GM23338 (cell line): ENCODE results near the gene PRKACA. TPM values are rescaled to one million over a fixed set of nuclear protein-coding genes. Genes with fewer than 3 reads are reported as not detected.

ENCODE experiments used
- ATAC-seq: fragments of 200-7000 bp; cut with Tn5 transposase; 3 replicates; pipeline ENCODE4 v1.9.1; 2020
- DNase-seq: peaks from one replicate; pipeline ENCODE4 v3.0.0-alpha.2; 2015; ENCODE audit warnings: low spot score
- H2AFZ ChIP-seq: fragments of 200-600 bp; sonication (generic); 2 replicates; pipeline ENCODE4 v1.8.0; 2016; ENCODE audit warnings: antibody characterized with exemption, mild to moderate bottlenecking, moderate library complexity
- H3F3A ChIP-seq: fragments of 200-600 bp; sonication (generic); replicated peaks from 2 replicates; pipeline ENCODE4 v1.8.0; 2017; ENCODE audit warnings: antibody characterized with exemption, mixed run types, low read depth
- H3K27ac ChIP-seq: fragments of 200-600 bp; sonication (generic); 2 replicates; pipeline ENCODE4 v1.6.1; 2016; ENCODE audit warnings: low read depth
- H3K27me3 ChIP-seq: fragments of 200-600 bp; sonication (generic); 2 replicates; pipeline ENCODE4 v1.8.0; 2016; ENCODE audit warnings: mild to moderate bottlenecking, mixed run types, moderate library complexity; ENCODE audit not compliant: insufficient read depth
- H3K36me3 ChIP-seq: fragments of 200-600 bp; sonication (generic); 2 replicates; pipeline ENCODE4 v1.8.0; 2016; ENCODE audit warnings: mild to moderate bottlenecking; ENCODE audit not compliant: insufficient read depth
- H3K4me1 ChIP-seq: fragments of 200-600 bp; sonication (generic); 2 replicates; pipeline ENCODE4 v1.8.0; 2016; ENCODE audit warnings: mild to moderate bottlenecking, moderate library complexity; ENCODE audit not compliant: insufficient read depth
- H3K4me2 ChIP-seq: fragments of 200-600 bp; sonication (generic); 2 replicates; pipeline ENCODE4 v1.7.1; 2017; ENCODE audit warnings: mixed run types
- H3K4me3 ChIP-seq: fragments of 200-600 bp; sonication (generic); 2 replicates; pipeline ENCODE4 v1.6.1; 2016; ENCODE audit warnings: mixed run types
- H3K79me2 ChIP-seq: fragments of 200-600 bp; sonication (generic); replicated peaks from 2 replicates; pipeline ENCODE4 v1.8.0; 2017; ENCODE audit warnings: mild to moderate bottlenecking; ENCODE audit not compliant: insufficient read depth
- H3K9me2 ChIP-seq: fragments of 200-600 bp; sonication (generic); 2 replicates; pipeline ENCODE4 v1.8.0; 2017; ENCODE audit not compliant: insufficient read depth
- H4K20me1 ChIP-seq: fragments of 200-600 bp; sonication (generic); replicated peaks from 2 replicates; pipeline ENCODE4 v1.8.0; 2017; ENCODE audit warnings: mild to moderate bottlenecking; ENCODE audit not compliant: insufficient read depth
- H3K27ac Mint-ChIP-seq: 2 replicates; pipeline ENCODE4 v1.8.0; 2020; ENCODE audit warnings: inconsistent platforms, mild to moderate bottlenecking, moderate library complexity, mixed read lengths
- H3K27me3 Mint-ChIP-seq: 3 replicates; pipeline ENCODE4 v1.8.0; 2022; ENCODE audit warnings: low read depth, mild to moderate bottlenecking, moderate library complexity, mixed read lengths, inconsistent platforms; ENCODE audit not compliant: insufficient read depth, poor library complexity
- H3K36me3 Mint-ChIP-seq: 3 replicates; pipeline ENCODE4 v1.8.0; 2021; ENCODE audit warnings: low read depth, mild to moderate bottlenecking, inconsistent platforms, moderate library complexity, mixed read lengths
- H3K4me1 Mint-ChIP-seq: 3 replicates; pipeline ENCODE4 v1.8.0; 2020; ENCODE audit warnings: mild to moderate bottlenecking, inconsistent platforms, mixed read lengths
- H3K4me3 Mint-ChIP-seq: 3 replicates; pipeline ENCODE4 v1.8.0; 2021; ENCODE audit warnings: moderate library complexity, mild to moderate bottlenecking, inconsistent platforms, mixed read lengths
- H3K9me3 Mint-ChIP-seq: 3 replicates; pipeline ENCODE4 v1.8.0; 2020; ENCODE audit warnings: moderate library complexity, mild to moderate bottlenecking, inconsistent platforms, mixed read lengths
- CREB1 ChIP-seq: fragments of 250-450 bp; sonication (Bioruptor Pico); IDR thresholded peaks from 2 replicates; pipeline ENCODE4 v1.5.0; 2020; ENCODE audit warnings: low read depth, mild to moderate bottlenecking, moderate library complexity
- CTCF ChIP-seq, 2 experiments: fragments of 200-600 bp in 1 of 2; sonication (generic) in 1 of 2; conservative IDR thresholded peaks; 2 replicates each; pipeline versions ENCODE4 v1.5.1 to v1.6.1; 2016 to 2017; ENCODE audit warnings: antibody characterized with exemption in 2 of 2, low read depth in 2 of 2, mild to moderate bottlenecking in 2 of 2, moderate library complexity in 1 of 2
- ETS1 ChIP-seq: IDR thresholded peaks from 2 replicates; pipeline ENCODE4 v1.6.1; 2016; ENCODE audit warnings: antibody characterized with exemption
- EZH2 ChIP-seq: fragments of 200-600 bp; sonication (generic); IDR thresholded peaks from one replicate; pipeline ENCODE4 v1.8.0; 2017; ENCODE audit warnings: antibody characterized with exemption, mild to moderate bottlenecking, low read depth; ENCODE audit not compliant: unreplicated experiment
- EZH2phosphoT487 ChIP-seq: fragments of 200-600 bp; sonication (generic); IDR thresholded peaks from one replicate; pipeline ENCODE4 v1.8.1; 2018; ENCODE audit warnings: antibody characterized with exemption; ENCODE audit not compliant: unreplicated experiment
- JUNB ChIP-seq: IDR thresholded peaks from one replicate; pipeline ENCODE4 v1.6.1; 2016; ENCODE audit warnings: antibody characterized with exemption; ENCODE audit not compliant: unreplicated experiment
- NANOG ChIP-seq: IDR thresholded peaks from 2 replicates; pipeline ENCODE4 v1.6.1; 2016; ENCODE audit warnings: antibody characterized with exemption, borderline replicate concordance
- POLR2AphosphoS5 ChIP-seq: IDR thresholded peaks from 2 replicates; pipeline ENCODE4 v1.6.1; 2016; ENCODE audit warnings: antibody characterized with exemption, low read depth
- STAT1 ChIP-seq: IDR thresholded peaks from one replicate; pipeline ENCODE4 v1.6.1; 2016; ENCODE audit warnings: antibody characterized with exemption; ENCODE audit not compliant: unreplicated experiment
- ZNF114 ChIP-seq: fragments of 250-450 bp; sonication (Bioruptor Pico); IDR thresholded peaks from 2 replicates; pipeline ENCODE4 v1.5.0; 2020; ENCODE audit warnings: mild to moderate bottlenecking, moderate library complexity
- ZNF331 ChIP-seq: fragments of 250-450 bp; sonication (Bioruptor Pico); IDR thresholded peaks from 2 replicates; pipeline ENCODE4 v1.5.0; 2020; ENCODE audit warnings: low read depth, mild to moderate bottlenecking, moderate library complexity
- polyA plus RNA-seq: library from polyadenylated mRNA; unstranded; fragments of >200 nt; fragmentation: Nextera tagmentation; extraction: Ambion mirVana; gene quantifications from 2 replicates; pipeline ENCODE4 v1.2.1, GENCODE V29; 2016
- total RNA-seq: library from RNA; depleted of rRNA; stranded (reverse); fragments of >200 nt; shearing (Covaris generic); gene quantifications from 2 replicates; pipeline ENCODE4 v1.2.3, GENCODE V29; 2014

Gene PRKACA
- total and polyA plus RNA-seq, 2 experiments from 2014 or later = 13.0 to 31.3 TPM

- Histone ChIP-seq H3K4me3 (no peak overlapping the region), H3K27me3 (peaks cover 41% of the 10 kb centered on the region), H2AFZ (no peak overlapping the region), H3K9me2 (no peaks in the 10 kb centered on the region), H4K20me1 (no peaks in the 10 kb centered on the region), H3K4me2 (no peak overlapping the region), H3K27ac (no peak overlapping the region), H3K36me3 (no peaks in the 10 kb centered on the region), H3K4me1 (peaks cover 10% of the 10 kb centered on the region; the same call in 1 of the 2 replicates), H3F3A (0 out of 2 replicates have a peak, but pooled peaks cover 12% of the 10 kb centered on the region), H3K79me2 (no peaks in the 10 kb centered on the region)
- H3K36me3 Mint-ChIP-seq = no peaks in the 10 kb centered on the region
- peaks cover 12% of the 10 kb centered on the region for H3K4me1 Mint-ChIP-seq
- H3K9me3 Mint-ChIP-seq = no peaks in the 10 kb centered on the region; the same call in 2 of the 3 replicates
- DNase-seq (no peak), ATAC-seq (no peak)
- no peak overlapping the region for H3K27ac Mint-ChIP-seq
- peaks cover 31% of the 10 kb centered on the region for H3K27me3 Mint-ChIP-seq
- TF ChIP-seq CTCF (conservative IDR thresholded peaks at IDR 0.05; ENCODE audit: low read depth in 2 of 2) (no peak), EZH2phosphoT487 (no peak), JUNB (no peak), ZNF114 (CRISPR knock-in tag) (no peak), CREB1 (CRISPR knock-in tag) (no peak), EZH2 (no peak), NANOG (no peak), STAT1 (no peak), ZNF331 (CRISPR knock-in tag) (no peak), POLR2AphosphoS5 (no peak), ETS1 (no peak)
- H3K4me3 Mint-ChIP-seq = no peak overlapping the region
Measured at GRCh38 chr19:14078411-14078810, 39.2 kb downstream of the PRKACA start.

- Histone ChIP-seq H4K20me1 (no peaks in the 10 kb centered on the region), H3K4me1 (peaks cover 4% of the 10 kb centered on the region; the same call in 1 of the 2 replicates), H3K27ac (no peak overlapping the region), H2AFZ (peak overlapping the region; percentile 92), H3K79me2 (no peaks in the 10 kb centered on the region), H3K4me3 (peak overlapping the region; percentile 72), H3F3A (peaks cover 15% of the 10 kb centered on the region; the same call in 1 of the 2 replicates), H3K9me2 (no peaks in the 10 kb centered on the region), H3K4me2 (peak overlapping the region; percentile 90), H3K27me3 (peaks cover 70% of the 10 kb centered on the region), H3K36me3 (no peaks in the 10 kb centered on the region)
- Mint-ChIP-seq H3K9me3 (no peaks in the 10 kb centered on the region; the same call in 2 of the 3 replicates), H3K4me1 (peaks cover 12% of the 10 kb centered on the region), H3K36me3 (no peaks in the 10 kb centered on the region), H3K27me3 (peaks cover 53% of the 10 kb centered on the region), H3K27ac (no peak overlapping the region), H3K4me3 (peak overlapping the region; percentile 83)
- no peak for DNase-seq
- no peak; the same call in 2 of the 3 replicates for ATAC-seq
- peak; percentile 67 for TF ChIP-seq EZH2
- no peak for TF ChIP-seq ZNF331 (CRISPR knock-in tag)
Measured at GRCh38 chr19:14073925-14074838, 43.4 kb downstream of the PRKACA start.
